ENCODE results near the gene GRIN3A.

The GRIN3A gene

GRCh38 chr9:101705135-101705661 lies 33.2 kb downstream of the GRIN3A start:
- no peak for DNase-seq (ENCODE audit: extremely low read depth, low read depth)
- TF ChIP-seq CTCF (IDR thresholded peaks at IDR 0.05; ENCODE audit: low read depth, low read length) = peak; percentile 4; the same call in 1 of the 2 replicates

- no peak for DNase-seq (ENCODE audit: extremely low read depth, low read depth)
- no peak for TF ChIP-seq CTCF (IDR thresholded peaks at IDR 0.05; ENCODE audit: low read depth, low read length)
Measured at GRCh38 chr9:101702257-101702656, 36.2 kb downstream of the GRIN3A start.

- no peak for TF ChIP-seq CTCF (IDR thresholded peaks at IDR 0.05; ENCODE audit: low read depth, low read length)
- DNase-seq (ENCODE audit: extremely low read depth, low read depth) = no peak
Measured at GRCh38 chr9:101693546-101694336, 44.7 kb downstream of the GRIN3A start.

- DNase-seq (ENCODE audit: extremely low read depth, low read depth) = no peak
- no peak for TF ChIP-seq CTCF (IDR thresholded peaks at IDR 0.05; ENCODE audit: low read depth, low read length)
Measured at GRCh38 chr9:101691657-101692056, 46.8 kb downstream of the GRIN3A start.

- no peak for TF ChIP-seq CTCF (IDR thresholded peaks at IDR 0.05; ENCODE audit: low read depth, low read length)
- DNase-seq (ENCODE audit: extremely low read depth, low read depth) = no peak
Measured at GRCh38 chr9:101689039-101689438, 49.4 kb downstream of the GRIN3A start.

GRCh38 chr9:101684665-101685064 lies 53.8 kb downstream of the GRIN3A start:
- no peak for DNase-seq (ENCODE audit: extremely low read depth, low read depth)
- TF ChIP-seq CTCF (IDR thresholded peaks at IDR 0.05; ENCODE audit: low read depth, low read length) = no peak

GRCh38 chr9:101683236-101683635 lies 55.2 kb downstream of the GRIN3A start:
- no peak for TF ChIP-seq CTCF (IDR thresholded peaks at IDR 0.05; ENCODE audit: low read depth, low read length)
- DNase-seq (ENCODE audit: extremely low read depth, low read depth) = no peak
